ENCODE results near the gene KCNJ8. TPM values are rescaled to one million over a fixed set of nuclear protein-coding genes. Genes with fewer than 3 reads are reported as not detected.

Gene KCNJ8
- total RNA-seq, 4 donors from 2014 or later, result 6.1 to 44.9 (median 13.0) TPM

DNA sequence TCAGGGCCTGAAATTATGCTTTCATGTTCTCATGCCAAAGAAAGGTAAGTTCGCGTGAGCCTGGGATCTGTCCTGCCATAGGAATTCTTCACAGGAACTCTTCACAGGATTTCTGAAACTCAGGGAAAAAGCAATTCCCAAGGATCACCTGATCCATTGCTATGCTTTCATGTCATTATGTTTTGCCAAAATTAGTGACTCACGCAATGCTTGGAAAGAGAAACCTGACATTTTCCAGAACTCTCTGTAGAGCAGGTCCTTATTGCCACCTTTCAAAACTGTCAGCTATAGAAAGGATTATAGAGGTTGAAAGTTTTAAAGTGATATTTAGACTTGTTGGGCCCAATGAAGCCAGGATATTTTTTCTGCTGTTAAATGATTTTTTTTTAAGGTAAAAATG lies 6.3 kb upstream of the KCNJ8 start:
- no peak for DNase-seq
- Histone ChIP-seq H3K9me3 (no peaks in the 10 kb centered on the region), H3K4me1 (peaks cover 0 to 5% of the 10 kb centered on the region in 2 donors), H3K27ac (peak overlapping the region; percentile 68 to 75), H3K27me3 (no peaks in the 10 kb centered on the region), H3K4me3 (no peak overlapping the region), H3K36me3 (no peaks in the 10 kb centered on the region)
- no peak for TF ChIP-seq POLR2A (IDR thresholded peaks at IDR 0.05)
- TF ChIP-seq, protein P1, sequence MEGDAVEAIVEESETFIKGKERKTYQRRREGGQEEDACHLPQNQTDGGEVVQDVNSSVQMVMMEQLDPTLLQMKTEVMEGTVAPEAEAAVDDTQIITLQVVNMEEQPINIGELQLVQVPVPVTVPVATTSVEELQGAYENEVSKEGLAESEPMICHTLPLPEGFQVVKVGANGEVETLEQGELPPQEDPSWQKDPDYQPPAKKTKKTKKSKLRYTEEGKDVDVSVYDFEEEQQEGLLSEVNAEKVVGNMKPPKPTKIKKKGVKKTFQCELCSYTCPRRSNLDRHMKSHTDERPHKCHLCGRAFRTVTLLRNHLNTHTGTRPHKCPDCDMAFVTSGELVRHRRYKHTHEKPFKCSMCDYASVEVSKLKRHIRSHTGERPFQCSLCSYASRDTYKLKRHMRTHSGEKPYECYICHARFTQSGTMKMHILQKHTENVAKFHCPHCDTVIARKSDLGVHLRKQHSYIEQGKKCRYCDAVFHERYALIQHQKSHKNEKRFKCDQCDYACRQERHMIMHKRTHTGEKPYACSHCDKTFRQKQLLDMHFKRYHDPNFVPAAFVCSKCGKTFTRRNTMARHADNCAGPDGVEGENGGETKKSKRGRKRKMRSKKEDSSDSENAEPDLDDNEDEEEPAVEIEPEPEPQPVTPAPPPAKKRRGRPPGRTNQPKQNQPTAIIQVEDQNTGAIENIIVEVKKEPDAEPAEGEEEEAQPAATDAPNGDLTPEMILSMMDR (IDR thresholded peaks at IDR 0.05), result no peak
- intact Hi-C loops (cut with DNase I; ENCODE audit: low total_unique reads), result no loop called here

DNA sequence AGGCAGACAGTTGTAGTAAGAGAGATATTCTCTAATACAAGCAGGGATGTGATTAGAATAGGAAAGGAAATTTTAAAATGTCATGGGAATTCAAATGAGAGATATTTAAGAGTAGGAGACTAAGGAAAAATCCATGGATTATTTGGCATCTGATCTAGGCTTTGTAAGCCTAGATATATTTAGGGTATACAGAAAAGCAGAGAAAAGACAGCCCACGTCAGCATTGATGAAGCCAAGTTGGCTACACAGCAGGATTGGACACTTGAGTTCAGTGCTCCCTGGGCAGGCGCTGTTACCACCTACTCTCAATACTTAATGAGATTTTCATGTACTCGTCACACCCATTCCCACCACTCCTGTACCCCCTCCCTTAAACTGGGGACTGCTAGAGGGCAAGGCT lies 1.7 kb upstream of the KCNJ8 start:
- Histone ChIP-seq H3K36me3 (no peaks in the 10 kb centered on the region), H3K9me3 (no peaks in the 10 kb centered on the region), H3K4me3 (no peak overlapping the region), H3K4me1 (peaks cover 0 to 3% of the 10 kb centered on the region in 2 donors), H3K27ac (peak overlapping the region; percentile 90 to 93), H3K27me3 (no peaks in the 10 kb centered on the region)
- TF ChIP-seq POLR2A (IDR thresholded peaks at IDR 0.05), result no peak
- TF ChIP-seq, protein P1 (IDR thresholded peaks at IDR 0.05), result no peak
- DNase-seq, result no peak
- intact Hi-C loops (cut with DNase I; ENCODE audit: low total_unique reads), result loop anchor here (10.0 kb wide), 1 partner anchor 49 kb away; no protein-coding TSS in a partner anchor

DNA sequence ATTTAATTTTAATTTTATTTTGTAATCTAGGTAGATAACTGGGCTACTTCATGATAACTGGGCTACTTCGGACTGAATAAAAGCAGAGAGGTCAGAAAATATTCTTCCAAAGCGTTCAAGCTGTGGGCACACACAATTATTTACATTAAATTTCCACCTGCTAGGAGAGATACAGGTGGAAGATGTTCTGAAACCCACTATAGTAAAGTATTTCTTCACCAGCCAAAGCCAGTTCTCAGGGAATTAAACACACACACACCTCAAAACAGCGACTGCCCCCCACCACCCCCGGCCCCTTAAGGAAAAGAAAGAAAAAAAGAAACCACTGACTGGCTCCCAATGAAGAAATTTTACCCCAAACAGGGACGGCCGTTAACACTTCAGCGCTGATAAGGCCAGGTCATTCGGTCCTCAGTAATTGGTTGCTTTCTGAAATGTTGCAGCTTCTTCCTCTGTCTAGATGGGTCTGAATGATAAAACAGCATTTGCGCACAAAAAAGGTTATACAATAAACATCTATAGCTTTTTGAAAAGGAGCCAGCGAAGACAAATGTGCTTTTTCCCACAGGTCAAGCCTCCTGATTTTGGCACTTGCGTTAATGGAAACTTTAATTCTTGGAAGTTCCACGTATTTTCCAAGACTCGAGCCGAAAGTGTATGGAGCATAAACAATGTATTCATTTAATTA lies 771 bp upstream of the KCNJ8 start:
- Histone ChIP-seq H3K9me3 (no peaks in the 10 kb centered on the region), H3K27ac (peak overlapping the region; percentile 90 to 93), H3K27me3 (no peaks in the 10 kb centered on the region), H3K36me3 (no peaks in the 10 kb centered on the region), H3K4me1 (no peaks in the 10 kb centered on the region), H3K4me3 (peak overlapping the region; percentile 54 to 62)
- no peak for DNase-seq
- TF ChIP-seq POLR2A (IDR thresholded peaks at IDR 0.05), result peak in 1 of 2 donors; percentile 11
- TF ChIP-seq, protein P1 (IDR thresholded peaks at IDR 0.05), result no peak
- intact Hi-C loops (cut with DNase I; ENCODE audit: low total_unique reads), result loop anchor here (10.0 kb wide), 1 partner anchor 50 kb away; no protein-coding TSS in a partner anchor

DNA sequence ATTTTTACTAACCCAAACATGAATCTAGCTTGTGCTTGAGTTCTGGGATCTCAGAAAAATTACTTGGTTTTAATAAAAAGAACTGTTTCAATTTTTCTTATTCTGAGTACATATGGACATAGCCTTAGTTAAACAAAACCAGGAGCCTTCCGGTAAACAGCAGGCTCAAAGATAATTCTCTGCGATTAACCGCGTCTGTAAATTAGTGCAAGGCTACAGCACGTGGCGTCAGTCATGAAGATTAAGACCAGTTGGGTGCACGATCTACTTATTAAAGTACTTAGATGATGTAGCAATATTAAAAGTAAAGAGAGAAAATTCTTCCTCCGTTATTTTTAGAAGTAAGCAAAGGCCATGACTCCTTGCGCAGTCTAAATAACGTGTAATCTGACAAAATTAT lies 700 bp downstream of the KCNJ8 start:
- intact Hi-C loops (cut with DNase I; ENCODE audit: low total_unique reads), result loop anchor here (10.0 kb wide), 1 partner anchor 51 kb away; no protein-coding TSS in a partner anchor

More for the DNA sequence above, 700 bp downstream of the KCNJ8 start:
- Histone ChIP-seq H3K27ac (peak overlapping the region; percentile 90 to 93), H3K9me3 (no peaks in the 10 kb centered on the region), H3K27me3 (no peaks in the 10 kb centered on the region), H3K36me3 (no peaks in the 10 kb centered on the region), H3K4me3 (peak overlapping the region; percentile 54 to 62), H3K4me1 (no peaks in the 10 kb centered on the region)
- DNase-seq, result no peak
- TF ChIP-seq, protein P1 (IDR thresholded peaks at IDR 0.05), result no peak
- no peak for TF ChIP-seq POLR2A (IDR thresholded peaks at IDR 0.05)

All from uterus (tissue), 4 donors.